Vagina (tissue), 2 donors: ENCODE results near the gene UNC119. TPM values are rescaled to one million over a fixed set of nuclear protein-coding genes. Genes with fewer than 3 reads are reported as not detected.

Source experiments
- DNase-seq, 2 donors: peaks; one replicate each; pipeline ENCODE4 v3.0.0-alpha.2; 2017; ENCODE audit errors: extremely low spot score in 2 of 2
- H3K27ac ChIP-seq: fragments of 200-600 bp; sonication (generic); one replicate; pipeline ENCODE4 v1.5.1; 2019
- H3K27me3 ChIP-seq: fragments of 200-600 bp; sonication (generic); one replicate; pipeline ENCODE4 v1.5.1; 2019
- H3K36me3 ChIP-seq, 2 donors: fragments of 200-600 bp; sonication (generic); one replicate each; pipeline ENCODE4 v1.5.1; 2017 to 2019
- H3K4me1 ChIP-seq: fragments of 200-600 bp; sonication (generic); one replicate; pipeline ENCODE4 v1.5.1; 2019
- H3K4me3 ChIP-seq, 2 donors: fragments of 200-600 bp; sonication (generic); 1 replicate in 1 of 2; 2 replicates in 1 of 2; pipeline ENCODE4 v1.5.1; 2016 to 2019
- H3K9me3 ChIP-seq: fragments of 200-600 bp; sonication (generic); one replicate; pipeline ENCODE4 v1.5.1; 2019
- CTCF ChIP-seq, 3 experiments: fragments of 450-650 bp in 2 of 3; fragments of 200-600 bp in 1 of 3; sonication (generic) in 1 of 3; IDR thresholded peaks; one replicate each; pipeline ENCODE4 v1.5.1; 2017 to 2019; ENCODE audit warnings: antibody characterized with exemption in 3 of 3, mild to moderate bottlenecking in 2 of 3, moderate library complexity in 2 of 3
- POLR2A ChIP-seq, 2 donors: fragments of 450-650 bp; IDR thresholded peaks; one replicate each; pipeline ENCODE4 v1.6.1; 2017; ENCODE audit warnings: antibody characterized with exemption in 2 of 2, mild to moderate bottlenecking in 2 of 2, moderate library complexity in 2 of 2
- POLR2AphosphoS5 ChIP-seq, 2 donors: sonication (generic); formaldehyde crosslinking; IDR thresholded peaks; one replicate each; pipeline ENCODE4 v1.9.0; 2017; ENCODE audit warnings: antibody characterized with exemption in 2 of 2, mild to moderate bottlenecking in 2 of 2, low read depth in 1 of 2; ENCODE audit not compliant: insufficient read depth in 1 of 2
- intact Hi-C: fragments of 100-400 bp; cut with DNase I; formaldehyde crosslinking; loops from one replicate; pipeline ENCODE4 v1.15.1; 2023
- total RNA-seq: library from RNA; depleted of rRNA; stranded (reverse); fragments of >200 nt; gene quantifications from one replicate; pipeline ENCODE4 v1.2.3, GENCODE V29; 2016

The UNC119 gene
- total RNA-seq, 1 donor from 2014 or later = 38.1 TPM

DNA sequence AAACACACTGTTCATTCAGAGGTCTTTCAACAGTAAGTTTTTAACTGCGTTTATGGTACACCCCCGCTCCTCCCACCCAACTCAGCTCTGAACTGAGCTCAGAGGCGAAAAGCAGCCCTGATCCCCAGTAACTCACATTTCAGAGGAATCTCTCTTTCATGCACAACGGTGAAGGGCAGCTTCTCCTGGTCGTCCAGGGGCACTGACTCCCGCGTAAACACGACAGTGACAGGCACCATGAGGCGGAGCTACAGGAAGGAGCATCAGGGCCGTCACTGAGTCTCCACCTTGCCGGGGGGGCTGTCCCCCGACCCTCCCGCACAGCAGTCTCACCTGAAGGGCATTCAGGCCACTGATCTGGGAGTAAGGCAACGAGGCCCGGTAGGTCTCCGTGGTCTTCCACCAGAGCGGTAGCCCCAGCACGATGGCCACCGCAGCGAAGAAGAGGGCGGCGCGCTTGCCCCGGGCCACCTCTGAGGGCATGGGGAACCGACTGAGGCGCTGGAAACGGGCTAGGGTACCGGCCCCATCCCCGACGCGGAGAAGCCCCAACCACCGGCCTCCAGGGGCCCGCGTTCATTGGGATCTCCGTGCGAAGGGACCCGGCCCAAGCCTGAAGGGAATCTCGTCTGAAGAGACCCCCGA lies 18.4 kb upstream of the UNC119 start:
- no peak for DNase-seq
- TF ChIP-seq CTCF (IDR thresholded peaks at IDR 0.05) (no peak), POLR2A (IDR thresholded peaks at IDR 0.05) (no peak), POLR2AphosphoS5 (IDR thresholded peaks at IDR 0.05; ENCODE audit: insufficient read depth in 1 of 2, low read depth in 1 of 2) (no peak)
- Histone ChIP-seq H3K36me3 (no peaks in the 10 kb centered on the region), H3K4me3 (peak overlapping the region; percentile 72 to 99), H3K4me1 (peaks cover 22% of the 10 kb centered on the region), H3K9me3 (no peaks in the 10 kb centered on the region), H3K27ac (peak overlapping the region; percentile 90), H3K27me3 (no peaks in the 10 kb centered on the region)
- intact Hi-C loops = no loop called here

GRCh38 chr17:28569446-28569845 lies 17.0 kb upstream of the UNC119 start:
- no peaks in the 10 kb centered on the region for H3K27me3 ChIP-seq
- H3K4me1 ChIP-seq = peaks cover 25% of the 10 kb centered on the region
- H3K4me3 ChIP-seq = no peak overlapping the region
- TF ChIP-seq POLR2AphosphoS5 (IDR thresholded peaks at IDR 0.05; ENCODE audit: insufficient read depth in 1 of 2, low read depth in 1 of 2) (no peak), POLR2A (IDR thresholded peaks at IDR 0.05) (no peak), CTCF (IDR thresholded peaks at IDR 0.05) (no peak)
- intact Hi-C loops = no loop called here
- no peaks in the 10 kb centered on the region for H3K9me3 ChIP-seq
- no peaks in the 10 kb centered on the region for H3K36me3 ChIP-seq
- DNase-seq = no peak
- H3K27ac ChIP-seq = no peak overlapping the region

- Histone ChIP-seq H3K4me1 (peaks cover 24% of the 10 kb centered on the region), H3K4me3 (no peak overlapping the region), H3K9me3 (no peaks in the 10 kb centered on the region), H3K27ac (no peak overlapping the region), H3K36me3 (peaks cover 0 to 12% of the 10 kb centered on the region in 2 donors), H3K27me3 (no peaks in the 10 kb centered on the region)
- no peak for TF ChIP-seq POLR2A (IDR thresholded peaks at IDR 0.05)
- intact Hi-C loops = no loop called here
- DNase-seq = no peak
Observed at GRCh38 chr17:28567604-28568003, 15.2 kb upstream of the UNC119 start.

GRCh38 chr17:28563475-28563874 lies 11.1 kb upstream of the UNC119 start:
- no peak for DNase-seq
- Histone ChIP-seq H3K36me3 (peaks cover 0 to 51% of the 10 kb centered on the region in 2 donors), H3K4me3 (no peak overlapping the region), H3K9me3 (no peaks in the 10 kb centered on the region), H3K27ac (no peak overlapping the region), H3K27me3 (no peaks in the 10 kb centered on the region), H3K4me1 (peaks cover 4% of the 10 kb centered on the region)
- no peak for TF ChIP-seq POLR2AphosphoS5 (IDR thresholded peaks at IDR 0.05; ENCODE audit: insufficient read depth in 1 of 2, low read depth in 1 of 2)
- TF ChIP-seq CTCF (IDR thresholded peaks at IDR 0.05) = no peak
- TF ChIP-seq POLR2A (IDR thresholded peaks at IDR 0.05) = no peak
- intact Hi-C loops = no loop called here

- Histone ChIP-seq H3K4me1 (peaks cover 13% of the 10 kb centered on the region), H3K4me3 (no peak overlapping the region), H3K36me3 (peaks cover 0 to 53% of the 10 kb centered on the region in 2 donors), H3K9me3 (no peaks in the 10 kb centered on the region), H3K27ac (no peak overlapping the region), H3K27me3 (no peaks in the 10 kb centered on the region)
- intact Hi-C loops = no loop called here
- TF ChIP-seq POLR2A (IDR thresholded peaks at IDR 0.05) (no peak), POLR2AphosphoS5 (IDR thresholded peaks at IDR 0.05; ENCODE audit: insufficient read depth in 1 of 2, low read depth in 1 of 2) (no peak), CTCF (IDR thresholded peaks at IDR 0.05) (no peak)
- no peak for DNase-seq
Observed at GRCh38 chr17:28555022-28555421, 2.6 kb upstream of the UNC119 start.
